ENCODE data around the gene LSS. TPM values are rescaled to one million over a fixed set of nuclear protein-coding genes. Genes with fewer than 3 reads are reported as not detected.

Gene LSS
- total and polyA plus RNA-seq, 2 donors (not counting 3 experiments of a cell fraction or from before 2014, with no cell fraction given), result 120 to 141 TPM

DNA sequence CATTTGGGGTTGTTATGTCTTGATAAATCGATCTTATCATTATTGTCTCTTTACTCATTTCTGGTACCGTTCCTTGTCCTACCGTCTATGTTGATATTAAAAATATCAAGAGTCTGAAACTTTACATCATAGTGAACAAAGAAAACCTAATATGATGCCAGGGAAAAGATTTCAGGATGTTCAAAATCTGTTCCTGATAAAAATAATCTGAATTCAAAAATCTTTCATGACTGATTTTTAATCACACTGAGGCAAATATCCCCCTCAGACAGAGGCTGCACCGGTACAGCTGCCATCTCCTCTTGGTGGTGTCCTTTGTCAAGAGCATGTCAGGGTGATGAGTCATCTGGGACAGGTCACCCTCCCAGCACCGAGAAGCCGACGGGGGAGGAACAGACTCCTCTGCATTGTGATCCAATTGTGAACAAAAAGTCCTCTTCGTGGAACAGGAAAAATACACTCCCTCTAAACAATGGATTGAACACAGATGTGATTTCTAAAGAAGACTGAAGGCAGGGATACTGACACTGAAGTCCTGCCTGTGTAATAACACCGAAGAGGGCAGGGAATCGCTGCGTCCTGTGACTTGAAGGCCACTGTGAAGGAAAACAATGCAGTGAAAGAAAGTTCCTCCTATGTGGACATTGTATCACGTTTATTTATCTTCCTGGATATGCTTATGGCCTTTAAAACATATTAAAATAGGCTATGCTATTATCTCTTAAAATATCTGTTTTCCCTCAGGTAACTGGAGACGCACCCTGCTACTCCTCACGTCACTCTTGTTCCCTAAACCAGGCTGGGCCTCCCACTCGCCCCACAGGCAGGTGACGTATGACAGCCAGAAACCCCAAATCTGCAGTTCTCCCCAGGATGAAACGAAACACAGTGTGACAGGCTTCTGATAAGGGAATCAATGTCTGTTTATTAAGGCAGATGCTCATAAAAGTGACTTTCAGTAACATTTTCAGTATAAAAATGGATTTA, 40.1 kb downstream of the LSS start:
- DNase-seq (ENCODE audit: low read depth, low spot score) (peak; percentile 83), FAIRE-seq (peak; percentile 89)
- H3K9me1 ChIP-seq (replicated peaks; ENCODE audit: control insufficient read depth, extremely low read depth, insufficient read depth, low read length), result no peaks in the 10 kb centered on the region
- H3K36me3 ChIP-seq (ENCODE audit: control insufficient read depth in 2 of 2, extremely low read depth in 1 of 2, insufficient read depth in 2 of 2, low read length in 2 of 2), result peaks cover 0 to 10% of the 10 kb centered on the region in 2 experiments
- peak overlapping the region; percentile 3 for H3K4me2 ChIP-seq (ENCODE audit: insufficient read depth, low read length)
- no peak overlapping the region for H3K4me3 ChIP-seq (replicated peaks in 1 of 3; ENCODE audit: insufficient read depth in 1 of 3, low read depth in 1 of 3, low read length in 3 of 3)
- H3K9me3 ChIP-seq (replicated peaks; ENCODE audit: control insufficient read depth, insufficient read depth, low read length), result no peaks in the 10 kb centered on the region
- peaks cover 31% of the 10 kb centered on the region for H3K4me1 ChIP-seq (ENCODE audit: control insufficient read depth, extremely low read depth, insufficient read depth, low read length)
- intact Hi-C loops (cut with micrococcal nuclease), result loop anchor here (5.0 kb wide), 1 partner anchor 36 kb away; no protein-coding TSS in a partner anchor
- H3K27ac ChIP-seq (ENCODE audit: insufficient read depth, low read depth, low read length), result peak overlapping the region; percentile 69
- POLR2A ChIA-PET, result no interaction called here
- H2AFZ ChIP-seq (ENCODE audit: low read depth, low read length), result no peak overlapping the region
- BruUV-seq (replicated peaks), result no TSS peak
- TF ChIP-seq, protein P1, sequence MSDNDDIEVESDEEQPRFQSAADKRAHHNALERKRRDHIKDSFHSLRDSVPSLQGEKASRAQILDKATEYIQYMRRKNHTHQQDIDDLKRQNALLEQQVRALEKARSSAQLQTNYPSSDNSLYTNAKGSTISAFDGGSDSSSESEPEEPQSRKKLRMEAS (IDR thresholded peaks at IDR 0.05; ENCODE audit: insufficient read depth, insufficient read length), result no peak
- TF ChIP-seq, protein P2, sequence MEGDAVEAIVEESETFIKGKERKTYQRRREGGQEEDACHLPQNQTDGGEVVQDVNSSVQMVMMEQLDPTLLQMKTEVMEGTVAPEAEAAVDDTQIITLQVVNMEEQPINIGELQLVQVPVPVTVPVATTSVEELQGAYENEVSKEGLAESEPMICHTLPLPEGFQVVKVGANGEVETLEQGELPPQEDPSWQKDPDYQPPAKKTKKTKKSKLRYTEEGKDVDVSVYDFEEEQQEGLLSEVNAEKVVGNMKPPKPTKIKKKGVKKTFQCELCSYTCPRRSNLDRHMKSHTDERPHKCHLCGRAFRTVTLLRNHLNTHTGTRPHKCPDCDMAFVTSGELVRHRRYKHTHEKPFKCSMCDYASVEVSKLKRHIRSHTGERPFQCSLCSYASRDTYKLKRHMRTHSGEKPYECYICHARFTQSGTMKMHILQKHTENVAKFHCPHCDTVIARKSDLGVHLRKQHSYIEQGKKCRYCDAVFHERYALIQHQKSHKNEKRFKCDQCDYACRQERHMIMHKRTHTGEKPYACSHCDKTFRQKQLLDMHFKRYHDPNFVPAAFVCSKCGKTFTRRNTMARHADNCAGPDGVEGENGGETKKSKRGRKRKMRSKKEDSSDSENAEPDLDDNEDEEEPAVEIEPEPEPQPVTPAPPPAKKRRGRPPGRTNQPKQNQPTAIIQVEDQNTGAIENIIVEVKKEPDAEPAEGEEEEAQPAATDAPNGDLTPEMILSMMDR (IDR thresholded peaks at IDR 0.05; ENCODE audit: extremely low read depth in 1 of 2, insufficient read depth in 1 of 2, low read depth in 1 of 2, low read length in 2 of 2), result no peak
- no peak for TF ChIP-seq POLR2AphosphoS5 (IDR thresholded peaks at IDR 0.05; ENCODE audit: insufficient read depth, low read depth, low read length)
- no peak for TF ChIP-seq MYC (IDR thresholded peaks at IDR 0.05; ENCODE audit: low read depth, low read length)
- TF ChIP-seq FOS (IDR thresholded peaks at IDR 0.05; ENCODE audit: borderline replicate concordance, insufficient read depth, low read length), result peak; percentile 93
- TF ChIP-seq JUN (IDR thresholded peaks at IDR 0.05; ENCODE audit: borderline replicate concordance, insufficient read depth, insufficient read length, low read depth), result peak; percentile 84
- CTCF ChIA-PET, result no interaction called here
- H4K20me1 ChIP-seq (replicated peaks; ENCODE audit: control insufficient read depth, extremely low read depth, insufficient read depth, low read length), result no peaks in the 10 kb centered on the region
- dilution Hi-C loops (cut with MboI; ENCODE audit: extremely low pct_ligation_motif_present, low sequenced_read_pairs), result no loop called here
- H3K9ac ChIP-seq (replicated peaks; ENCODE audit: extremely low read depth, insufficient read depth, low read length), result peak overlapping the region; percentile 33
- H3K79me2 ChIP-seq (ENCODE audit: control insufficient read depth, insufficient read depth, low read length), result no peaks in the 10 kb centered on the region
- no peaks in the 10 kb centered on the region for H3K27me3 ChIP-seq (ENCODE audit: control insufficient read depth in 2 of 2, insufficient read depth in 2 of 2, low read length in 2 of 2)

Data from endothelial cell of umbilical vein (primary cell).